Trophoblast cell (in vitro differentiated cells and primary cell): ENCODE data around the gene BRSK1.
A peak's percentile ranks its signal among the peaks of the same experiment; 100 is the strongest.

Experiments used
- DNase-seq, 2 donors: peaks; one replicate each; pipeline ENCODE4 v3.0.0-alpha.2; 2016
- H2AFZ ChIP-seq: 2 replicates; pipeline ENCODE4 v1.6.1; 2013; ENCODE audit warnings: low read length, moderate library complexity, mild to moderate bottlenecking; ENCODE audit not compliant: insufficient read depth, poor library complexity
- H2AK5ac ChIP-seq: 2 replicates; pipeline ENCODE4 v1.6.1; 2013; ENCODE audit warnings: mild to moderate bottlenecking, low read length
- H2BK120ac ChIP-seq: 2 replicates; pipeline ENCODE4 v1.6.1; 2013; ENCODE audit warnings: low read length, mild to moderate bottlenecking, moderate library complexity; ENCODE audit not compliant: insufficient read depth, poor library complexity
- H2BK12ac ChIP-seq: 2 replicates; pipeline ENCODE4 v1.6.1; 2013; ENCODE audit warnings: mild to moderate bottlenecking, low read length, moderate library complexity
- H2BK5ac ChIP-seq: 2 replicates; pipeline ENCODE4 v1.6.1; 2013; ENCODE audit warnings: low read length, low read depth, moderate library complexity, mild to moderate bottlenecking; ENCODE audit not compliant: poor library complexity
- H3K14ac ChIP-seq: 2 replicates; pipeline ENCODE4 v1.6.1; 2013; ENCODE audit warnings: mild to moderate bottlenecking, low read length
- H3K18ac ChIP-seq: 2 replicates; pipeline ENCODE4 v1.6.1; 2013; ENCODE audit warnings: mild to moderate bottlenecking, low read length
- H3K23ac ChIP-seq: 2 replicates; pipeline ENCODE4 v1.6.1; 2013; ENCODE audit warnings: low read length
- H3K27ac ChIP-seq: 2 replicates; pipeline ENCODE4 v1.5.1; 2013; ENCODE audit warnings: low read depth, mild to moderate bottlenecking, inconsistent platforms, low read length, moderate library complexity
- H3K27me3 ChIP-seq: 2 replicates; pipeline ENCODE4 v1.6.1; 2013; ENCODE audit warnings: inconsistent platforms, mild to moderate bottlenecking, low read length, moderate library complexity; ENCODE audit not compliant: insufficient read depth
- H3K36me3 ChIP-seq, 2 experiments: 1 replicate in 1 of 2; 2 replicates in 1 of 2; pipeline ENCODE4 v1.6.1; 2013; ENCODE audit warnings: low read length in 2 of 2, mild to moderate bottlenecking in 2 of 2, moderate library complexity in 1 of 2; ENCODE audit not compliant: insufficient read depth in 2 of 2, control insufficient read depth in 1 of 2
- H3K4ac ChIP-seq: 2 replicates; pipeline ENCODE4 v1.6.1; 2013; ENCODE audit warnings: low read depth, mild to moderate bottlenecking, low read length, moderate library complexity
- H3K4me1 ChIP-seq, 2 experiments: 1 replicate in 1 of 2; 2 replicates in 1 of 2; pipeline ENCODE4 v1.6.1; 2013; ENCODE audit warnings: low read length in 2 of 2, mild to moderate bottlenecking in 2 of 2, moderate library complexity in 1 of 2; ENCODE audit not compliant: insufficient read depth in 2 of 2, control insufficient read depth in 1 of 2
- H3K4me2 ChIP-seq: 2 replicates; pipeline ENCODE4 v1.6.1; 2013; ENCODE audit warnings: inconsistent platforms, mild to moderate bottlenecking, low read length, moderate library complexity
- H3K4me3 ChIP-seq: 2 replicates; pipeline ENCODE4 v1.5.1; 2013; ENCODE audit warnings: mild to moderate bottlenecking, low read depth, low read length, inconsistent platforms
- H3K79me1 ChIP-seq: one replicate; pipeline ENCODE4 v1.6.1; 2013; ENCODE audit warnings: low read length
- H3K79me2 ChIP-seq: 2 replicates; pipeline ENCODE4 v1.6.1; 2013; ENCODE audit warnings: low read length, mild to moderate bottlenecking; ENCODE audit not compliant: control insufficient read depth, insufficient read depth, poor library complexity
- H3K9ac ChIP-seq: 2 replicates; pipeline ENCODE4 v1.6.1; 2013; ENCODE audit warnings: mild to moderate bottlenecking, low read length
- H3K9me3 ChIP-seq: 2 replicates; pipeline ENCODE4 v1.6.1; 2013; ENCODE audit warnings: low read depth, mild to moderate bottlenecking, control low read depth, inconsistent platforms, low read length; ENCODE audit not compliant: insufficient read depth
- H4K12ac ChIP-seq: 2 replicates; pipeline ENCODE4 v1.6.1; 2013; ENCODE audit warnings: low read depth, mild to moderate bottlenecking, low read length, moderate library complexity
- H4K8ac ChIP-seq: 2 replicates; pipeline ENCODE4 v1.6.1; 2013; ENCODE audit warnings: low read depth, mild to moderate bottlenecking, low read length, moderate library complexity
- H4K91ac ChIP-seq: one replicate; pipeline ENCODE4 v1.6.1; 2013; ENCODE audit warnings: low read depth, mild to moderate bottlenecking, low read length, moderate library complexity
- WGBS: extraction: QIAGEN DNeasy Blood & Tissue Kit; methylation state at CpG from one replicate; pipeline ENCODE4 v1.1.7; 2013; ENCODE audit warnings: missing lambda C conversion rate; ENCODE audit not compliant: insufficient read length, insufficient coverage; ENCODE audit errors: extremely low coverage; 5-methylcytosine and 5-hydroxymethylcytosine counted together

BRSK1 gene

DNA sequence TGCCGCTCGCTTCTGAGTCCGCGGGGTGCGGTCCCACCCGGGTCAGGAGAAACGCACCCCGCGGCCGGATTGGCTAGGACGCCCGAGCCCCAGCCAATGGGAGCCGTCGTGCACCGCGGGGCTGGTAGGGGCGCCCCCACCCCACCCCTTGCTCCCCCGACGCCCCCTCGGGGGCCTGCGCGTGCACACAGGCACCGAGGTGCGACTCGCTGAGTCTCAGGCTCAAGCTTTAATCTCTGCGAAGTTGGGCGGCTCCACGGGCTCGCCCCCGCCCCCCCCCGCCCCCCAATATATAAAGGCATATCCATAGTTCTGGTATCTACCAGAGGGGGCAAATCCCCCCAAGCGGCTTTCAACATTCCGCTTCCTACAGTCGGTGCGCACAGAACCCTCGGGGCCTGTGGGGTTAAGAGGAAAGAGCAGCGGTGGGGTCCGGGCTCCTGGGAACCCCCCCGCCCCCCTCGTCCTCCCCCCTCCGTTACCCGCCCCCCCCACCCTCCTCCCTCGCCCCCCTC is 71.0 kb downstream of the BRSK1 start, which contains the start of gene COX6B2:
COX6B2 (minus strand) TSS at position 22 of the 515 bp plus-strand sequence. CDS start 198 bp downstream, outside the sequence.
- Histone ChIP-seq H3K79me2 (no peaks in the 10 kb centered on the region), H3K9ac (no peak within 1 kb of the TSS), H3K4me2 (peak within 1 kb of the TSS; percentile 82), H3K4me1 (peaks cover 4 to 15% of the 10 kb centered on the region in 2 experiments), H3K36me3 (no peaks in the 10 kb centered on the region), H3K4ac (no peak within 1 kb of the TSS), H2AK5ac (no peak within 1 kb of the TSS), H3K9me3 (peaks cover 8% of the 10 kb centered on the region), H4K12ac (no peak within 1 kb of the TSS), H3K79me1 (peaks cover 1% of the 10 kb centered on the region), H3K27ac (no peak within 1 kb of the TSS), H2AFZ (peak within 1 kb of the TSS; percentile 51), H3K27me3 (peaks cover 16% of the 10 kb centered on the region), H4K8ac (no peak within 1 kb of the TSS), H4K91ac (no peak within 1 kb of the TSS), H3K14ac (no peak within 1 kb of the TSS), H3K4me3 (peak within 1 kb of the TSS; percentile 65), H3K23ac (no peak within 1 kb of the TSS), H3K18ac (no peak within 1 kb of the TSS), H2BK5ac (no peak within 1 kb of the TSS), H2BK12ac (no peak within 1 kb of the TSS), H2BK120ac (no peak within 1 kb of the TSS)
- WGBS = no CpG with 5 or more reads among the region's 43 CpGs
- no peak for DNase-seq

DNA sequence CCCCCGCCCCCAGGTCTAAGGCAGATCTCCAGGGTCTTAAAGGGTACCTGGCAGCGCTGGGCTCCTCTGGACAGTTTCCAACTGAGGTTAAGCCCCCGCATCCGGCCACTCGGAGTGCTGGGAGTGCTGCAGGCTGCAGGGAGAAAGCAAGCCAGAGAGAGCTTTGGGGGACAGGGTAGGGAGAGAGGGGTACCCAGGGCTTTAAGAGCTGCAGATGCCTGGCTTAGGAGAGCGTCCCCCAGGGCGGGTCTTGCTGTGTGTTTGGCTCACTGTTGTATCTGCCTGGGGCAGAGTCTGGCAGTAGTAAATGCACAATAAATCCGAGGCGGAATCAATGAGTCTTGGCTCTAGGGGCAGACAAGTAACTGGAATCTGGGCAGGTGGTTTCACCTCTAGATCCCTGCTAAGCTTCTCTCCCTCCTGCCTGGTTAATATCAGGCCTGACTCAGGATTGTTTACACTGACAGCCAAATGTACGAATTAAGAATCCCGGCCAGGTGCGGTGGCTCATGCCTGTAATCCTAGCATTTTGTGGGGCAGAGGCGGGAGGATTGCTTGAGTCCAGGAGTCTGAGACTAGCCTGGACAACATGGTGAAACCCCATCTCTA is 71.5 kb downstream of the BRSK1 start:
- no peaks in the 10 kb centered on the region for H3K79me2 ChIP-seq
- no peak overlapping the region for H3K9ac ChIP-seq
- no peak for DNase-seq
- H3K9me3 ChIP-seq = peaks cover 8% of the 10 kb centered on the region
- H3K4ac ChIP-seq = no peak overlapping the region
- no peak overlapping the region for H4K8ac ChIP-seq
- no peak overlapping the region for H3K4me3 ChIP-seq
- no peak overlapping the region for H2BK5ac ChIP-seq
- no peak overlapping the region for H3K23ac ChIP-seq
- no peak overlapping the region for H2BK120ac ChIP-seq
- H3K4me1 ChIP-seq = peaks cover 4 to 15% of the 10 kb centered on the region in 2 experiments
- H3K36me3 ChIP-seq = no peaks in the 10 kb centered on the region
- no peak overlapping the region for H3K14ac ChIP-seq
- no peak overlapping the region for H3K18ac ChIP-seq
- H4K12ac ChIP-seq = no peak overlapping the region
- H4K91ac ChIP-seq = no peak overlapping the region
- H3K27me3 ChIP-seq = peaks cover 16% of the 10 kb centered on the region
- no peak overlapping the region for H2BK12ac ChIP-seq
- H3K79me1 ChIP-seq = peaks cover 1% of the 10 kb centered on the region
- WGBS = no CpG with 5 or more reads among the region's 13 CpGs
- no peak overlapping the region for H3K27ac ChIP-seq
- H2AK5ac ChIP-seq = no peak overlapping the region
- H2AFZ ChIP-seq = no peak overlapping the region
- H3K4me2 ChIP-seq = peak overlapping the region; percentile 9

DNA sequence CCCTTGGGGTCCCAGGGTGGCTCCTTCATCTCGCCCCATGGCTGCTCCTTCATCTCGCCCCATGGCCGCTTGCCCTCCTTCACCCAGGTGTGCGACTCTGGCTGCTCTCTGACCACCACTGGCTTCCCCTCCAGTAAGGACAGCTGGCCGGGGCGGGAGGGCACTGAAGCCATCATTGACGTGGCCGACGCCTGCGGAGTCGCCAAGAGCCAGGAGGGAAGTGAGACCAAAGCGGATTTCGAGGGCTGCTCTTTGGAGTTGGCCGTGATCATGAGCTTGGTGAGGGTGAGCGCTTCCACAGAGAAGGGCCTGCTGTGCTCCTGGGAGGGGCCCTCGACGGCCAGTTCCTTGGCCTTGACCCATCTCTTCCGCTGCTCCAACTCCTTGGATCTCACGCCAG is 74.7 kb downstream of the BRSK1 start:
- peaks cover 5% of the 10 kb centered on the region for H3K27me3 ChIP-seq
- no peak overlapping the region for H3K23ac ChIP-seq
- no peak overlapping the region for H3K18ac ChIP-seq
- DNase-seq = no peak
- no CpG with 5 or more reads among the region's 19 CpGs for WGBS
- H3K4me2 ChIP-seq = no peak overlapping the region
- no peak overlapping the region for H4K91ac ChIP-seq
- no peak overlapping the region for H3K4ac ChIP-seq
- peaks cover 5 to 16% of the 10 kb centered on the region in 2 experiments for H3K4me1 ChIP-seq
- no peak overlapping the region for H4K12ac ChIP-seq
- H2BK12ac ChIP-seq = no peak overlapping the region
- H3K79me1 ChIP-seq = peaks cover 5% of the 10 kb centered on the region
- H3K9ac ChIP-seq = no peak overlapping the region
- no peaks in the 10 kb centered on the region for H3K36me3 ChIP-seq
- H3K9me3 ChIP-seq = peaks cover 5% of the 10 kb centered on the region
- H2BK5ac ChIP-seq = no peak overlapping the region
- no peak overlapping the region for H2BK120ac ChIP-seq
- no peak overlapping the region for H3K27ac ChIP-seq
- no peak overlapping the region for H3K14ac ChIP-seq
- H3K79me2 ChIP-seq = no peaks in the 10 kb centered on the region
- H2AFZ ChIP-seq = no peak overlapping the region
- no peak overlapping the region for H2AK5ac ChIP-seq
- no peak overlapping the region for H3K4me3 ChIP-seq
- no peak overlapping the region for H4K8ac ChIP-seq

DNA sequence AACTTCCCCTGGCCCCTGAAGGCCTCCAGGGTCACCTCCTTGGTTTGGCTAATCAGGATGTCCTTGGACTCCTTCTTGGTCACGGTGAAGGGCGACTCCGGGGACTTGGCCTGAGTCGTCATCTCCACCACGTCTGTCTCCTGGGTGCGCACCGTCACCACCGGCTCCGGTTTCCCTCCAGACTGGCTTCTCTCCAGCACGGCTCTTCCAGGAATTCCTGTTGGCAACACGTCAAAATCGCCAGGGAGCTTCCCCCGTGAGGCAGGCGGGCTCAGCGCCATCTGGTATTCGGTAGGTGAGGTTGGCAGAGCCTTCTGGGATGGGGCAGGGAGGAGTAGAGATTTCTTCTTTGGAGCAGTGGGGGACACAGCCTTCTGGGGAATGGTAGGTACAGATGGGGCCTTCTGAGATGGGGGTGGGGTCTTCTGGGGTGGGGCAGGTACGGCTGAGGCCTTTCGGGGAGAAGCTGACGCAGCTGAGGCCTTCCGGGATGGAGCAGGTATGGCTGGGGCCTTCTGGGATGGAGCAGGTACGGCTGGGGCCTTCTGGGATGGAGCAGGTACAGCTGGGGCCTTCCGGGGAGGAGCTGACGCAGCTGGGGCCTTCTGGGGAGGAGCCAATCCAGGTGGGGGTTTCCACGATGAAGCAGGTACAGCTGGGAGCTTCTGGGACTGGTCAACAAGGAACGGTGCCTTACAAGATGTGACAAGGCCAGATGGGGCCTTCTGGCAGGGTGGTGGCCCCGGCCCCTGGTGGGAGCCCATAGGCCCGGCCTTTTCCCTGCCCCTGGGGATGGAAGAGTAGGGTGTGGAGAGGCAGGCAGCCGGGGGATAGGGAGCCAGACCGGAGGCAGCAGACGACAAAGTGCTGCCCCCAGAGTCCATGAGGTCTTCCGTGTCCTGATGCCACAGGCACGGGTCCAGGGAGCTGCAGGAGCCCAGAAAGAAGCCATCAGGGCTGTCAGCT is 75.4 kb downstream of the BRSK1 start:
- Histone ChIP-seq H3K79me1 (peaks cover 3% of the 10 kb centered on the region), H3K4me1 (peaks cover 5 to 12% of the 10 kb centered on the region in 2 experiments), H3K4me3 (no peak overlapping the region), H2BK12ac (no peak overlapping the region), H2AFZ (no peak overlapping the region), H3K23ac (no peak overlapping the region), H3K9me3 (peaks cover 1% of the 10 kb centered on the region), H4K91ac (no peak overlapping the region), H3K4me2 (no peak overlapping the region), H3K4ac (no peak overlapping the region), H2BK5ac (no peak overlapping the region), H3K27me3 (peaks cover 4% of the 10 kb centered on the region), H3K79me2 (no peaks in the 10 kb centered on the region), H3K9ac (no peak overlapping the region), H3K18ac (no peak overlapping the region), H3K14ac (no peak overlapping the region), H2BK120ac (no peak overlapping the region), H4K8ac (no peak overlapping the region), H2AK5ac (no peak overlapping the region), H4K12ac (no peak overlapping the region), H3K36me3 (no peaks in the 10 kb centered on the region), H3K27ac (no peak overlapping the region)
- WGBS = no CpG with 5 or more reads among the region's 32 CpGs
- no peak for DNase-seq
